GM12874 (cell line): ENCODE data around the gene CARD11.

Experiments used
- TF ChIP-seq, protein P1 (sequence below): IDR thresholded peaks from 2 replicates; pipeline ENCODE4 v1.5.1; 2011; ENCODE audit warnings: low read depth, mild to moderate bottlenecking, control low read depth, low read length, moderate library complexity; ENCODE audit not compliant: insufficient read depth

The CARD11 gene

DNA sequence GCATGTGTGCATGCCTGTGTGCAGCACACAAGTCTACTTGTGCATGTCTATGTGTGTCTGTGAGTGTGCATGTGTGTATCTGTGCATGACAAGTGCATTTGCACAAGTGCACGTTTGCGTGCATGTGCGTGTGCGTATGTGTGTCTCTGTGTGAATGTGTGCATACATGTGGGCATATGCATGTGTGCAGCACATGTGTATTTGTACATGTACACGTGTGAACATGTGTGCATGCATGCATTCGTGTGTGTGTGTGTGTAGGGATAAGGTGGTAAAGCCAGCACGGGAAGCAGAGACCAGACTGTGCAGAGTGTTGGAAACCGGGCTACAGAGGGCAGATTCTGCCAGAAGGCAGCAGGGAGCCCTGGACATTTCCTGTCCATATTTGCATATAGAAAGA, 163.6 kb downstream of the CARD11 start:
- TF ChIP-seq, protein P1, sequence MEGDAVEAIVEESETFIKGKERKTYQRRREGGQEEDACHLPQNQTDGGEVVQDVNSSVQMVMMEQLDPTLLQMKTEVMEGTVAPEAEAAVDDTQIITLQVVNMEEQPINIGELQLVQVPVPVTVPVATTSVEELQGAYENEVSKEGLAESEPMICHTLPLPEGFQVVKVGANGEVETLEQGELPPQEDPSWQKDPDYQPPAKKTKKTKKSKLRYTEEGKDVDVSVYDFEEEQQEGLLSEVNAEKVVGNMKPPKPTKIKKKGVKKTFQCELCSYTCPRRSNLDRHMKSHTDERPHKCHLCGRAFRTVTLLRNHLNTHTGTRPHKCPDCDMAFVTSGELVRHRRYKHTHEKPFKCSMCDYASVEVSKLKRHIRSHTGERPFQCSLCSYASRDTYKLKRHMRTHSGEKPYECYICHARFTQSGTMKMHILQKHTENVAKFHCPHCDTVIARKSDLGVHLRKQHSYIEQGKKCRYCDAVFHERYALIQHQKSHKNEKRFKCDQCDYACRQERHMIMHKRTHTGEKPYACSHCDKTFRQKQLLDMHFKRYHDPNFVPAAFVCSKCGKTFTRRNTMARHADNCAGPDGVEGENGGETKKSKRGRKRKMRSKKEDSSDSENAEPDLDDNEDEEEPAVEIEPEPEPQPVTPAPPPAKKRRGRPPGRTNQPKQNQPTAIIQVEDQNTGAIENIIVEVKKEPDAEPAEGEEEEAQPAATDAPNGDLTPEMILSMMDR: no peak

DNA sequence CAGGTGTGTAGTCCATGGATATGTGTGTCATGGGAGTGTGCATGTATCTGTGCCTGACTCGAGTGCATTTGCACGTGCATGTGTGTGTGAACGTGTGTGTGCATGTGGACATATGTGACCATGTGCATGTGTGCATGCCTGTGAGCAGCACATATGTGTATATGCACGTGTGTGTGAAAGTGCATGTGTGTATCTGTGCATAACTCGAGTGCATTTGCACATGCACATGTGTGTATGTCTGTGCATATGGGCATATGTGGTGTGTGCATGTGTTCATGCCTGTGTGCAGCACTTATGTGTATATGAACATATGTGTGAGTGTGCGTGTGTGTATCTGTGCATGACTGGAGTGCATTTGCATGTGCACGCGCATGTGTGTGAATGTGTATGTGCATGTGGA, 164.3 kb downstream of the CARD11 start:
- TF ChIP-seq, protein P1: no peak

DNA sequence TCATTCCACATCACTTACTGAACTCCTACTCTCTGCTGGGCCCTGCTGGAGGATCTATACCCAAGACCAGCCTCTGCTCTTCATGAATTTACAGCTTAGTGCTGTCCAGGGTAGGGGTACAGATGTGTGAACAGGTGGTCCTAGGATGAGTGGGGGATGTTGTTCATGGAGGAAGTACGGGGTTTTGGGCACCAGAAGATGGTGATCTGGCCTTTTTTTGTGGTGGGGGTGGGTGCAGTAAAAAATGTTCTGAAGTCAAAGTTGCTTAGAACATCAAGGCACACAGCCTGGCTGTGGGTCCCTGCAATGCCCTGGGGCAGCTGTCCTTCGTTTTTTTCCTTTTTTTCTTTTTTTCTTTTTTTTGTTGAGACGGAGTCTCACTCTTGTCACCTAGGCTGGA, 165.4 kb downstream of the CARD11 start:
- TF ChIP-seq, protein P1: no peak

DNA sequence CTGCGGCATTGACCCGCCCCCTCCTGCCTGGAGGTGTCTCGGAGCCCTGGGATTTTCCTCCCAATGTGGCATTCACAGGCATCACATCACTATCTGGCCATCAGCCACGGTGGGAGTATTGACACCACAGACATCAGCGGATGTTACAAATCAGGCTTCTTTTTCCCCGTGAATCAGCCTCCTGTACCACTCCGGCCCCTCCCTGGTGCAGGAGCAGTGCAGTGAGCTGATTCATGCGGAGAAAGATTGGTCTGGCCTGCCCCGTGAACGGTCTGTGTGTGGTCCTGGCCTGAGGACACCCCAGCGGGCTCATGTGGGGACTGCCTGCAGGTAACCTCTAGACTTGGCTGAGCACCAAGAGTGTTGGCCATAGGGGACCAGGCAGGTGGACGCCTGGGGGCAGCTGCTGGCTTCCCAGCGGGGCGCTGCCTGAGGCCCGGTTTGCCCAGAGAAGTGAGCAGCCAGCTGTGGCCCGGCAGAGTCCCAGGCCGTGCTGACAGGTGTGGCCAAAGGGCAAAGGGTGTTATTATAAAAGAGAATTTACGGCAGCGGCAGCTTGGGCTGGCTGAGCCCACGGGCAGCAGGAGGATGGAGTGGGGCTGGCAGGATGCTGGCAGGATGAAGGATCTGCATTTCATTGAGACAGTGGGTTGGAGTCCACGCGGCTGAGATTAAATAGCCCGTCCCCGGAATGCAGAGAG, 167.5 kb downstream of the CARD11 start:
- TF ChIP-seq, protein P1: no peak

DNA sequence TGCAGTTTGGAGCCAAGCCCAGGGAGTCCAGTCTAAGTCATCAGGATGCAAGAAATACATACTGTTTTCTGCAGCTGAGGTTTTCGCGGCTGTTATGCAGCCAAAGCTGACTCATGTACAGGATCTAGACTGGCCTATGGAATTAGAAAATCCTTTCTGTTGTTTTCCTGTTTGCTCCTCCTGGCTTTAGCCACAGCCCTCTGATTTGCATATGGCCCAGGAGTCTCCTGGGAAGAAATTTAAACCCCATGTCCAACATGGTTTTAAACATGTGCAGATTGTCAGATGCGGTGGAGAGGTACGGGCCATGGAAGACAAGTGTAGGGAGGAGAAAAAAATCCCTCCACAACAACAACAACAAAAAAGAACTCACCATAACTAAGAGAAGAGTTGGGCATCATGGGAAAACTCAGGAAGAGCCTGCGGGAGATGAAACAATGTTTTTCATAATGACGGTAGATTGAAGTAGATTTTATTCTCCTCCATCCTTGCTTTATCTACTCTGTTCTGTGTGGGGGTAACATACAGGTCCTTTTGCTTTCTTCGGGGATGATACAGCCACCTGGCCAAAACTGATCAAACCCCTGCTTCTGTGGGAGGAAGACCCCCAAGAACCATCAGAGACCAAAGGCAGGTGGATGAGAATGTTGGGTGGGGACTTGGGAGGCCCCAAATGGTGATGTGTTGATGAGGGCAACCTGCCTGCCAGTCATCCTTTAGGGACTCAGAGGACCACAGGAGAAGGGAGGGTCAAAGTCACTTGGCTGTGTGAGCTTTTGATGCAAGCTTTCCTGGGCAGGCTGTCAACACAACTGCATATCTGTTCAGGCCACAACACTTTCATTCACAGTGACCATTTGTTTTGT, 169.7 kb downstream of the CARD11 start:
- TF ChIP-seq, protein P1: no peak

DNA sequence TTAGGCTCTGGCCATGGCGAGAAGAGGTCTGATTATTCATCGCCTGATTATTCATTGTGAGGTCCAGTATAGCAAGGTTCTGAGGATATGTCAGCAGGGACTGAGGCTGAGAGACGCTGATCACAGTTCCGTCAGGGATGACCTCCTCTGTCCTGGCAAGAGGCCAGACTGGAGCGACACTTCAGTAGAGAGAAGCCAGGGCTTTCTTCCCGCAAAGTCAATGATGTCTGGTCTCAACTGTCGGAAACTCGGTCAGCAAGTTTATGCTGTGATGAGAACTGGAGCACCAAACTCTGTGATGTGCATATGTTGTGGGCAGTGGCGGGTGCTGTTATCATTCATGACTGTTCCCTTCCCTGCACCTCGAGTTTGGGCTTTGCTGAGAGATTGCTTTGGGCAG, 170.5 kb downstream of the CARD11 start:
- TF ChIP-seq, protein P1: no peak

DNA sequence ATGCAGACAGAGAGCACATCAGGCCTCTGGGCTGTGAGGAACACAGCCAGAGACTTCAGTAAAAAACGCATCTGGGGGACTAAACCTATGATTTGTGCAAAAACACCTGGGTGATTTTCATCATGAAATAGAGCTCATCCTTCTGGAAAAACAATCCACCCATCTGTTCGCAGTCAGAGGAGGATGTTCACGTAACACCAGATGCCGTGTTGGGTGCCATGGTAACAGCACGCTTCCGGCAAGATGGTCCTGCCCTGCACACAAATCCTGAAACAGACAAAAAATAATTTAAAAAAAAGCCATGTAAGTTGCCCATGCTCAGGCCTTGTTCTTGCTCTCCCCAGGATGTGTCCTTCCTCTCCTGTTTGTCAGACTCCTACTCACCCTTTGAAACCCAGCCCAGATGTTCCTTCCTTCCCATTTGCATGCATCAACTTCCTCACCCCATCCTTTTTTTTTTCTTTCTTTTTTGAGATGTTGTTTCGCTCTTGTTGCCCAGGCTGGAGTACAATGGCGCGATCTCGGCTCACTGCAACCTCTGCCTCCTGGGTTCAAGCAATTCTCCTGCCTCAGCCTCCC, 171.3 kb downstream of the CARD11 start:
- TF ChIP-seq, protein P1: no peak
